ENCODE data around the gene MBTPS2. TPM values are rescaled to one million over a fixed set of nuclear protein-coding genes. Genes with fewer than 3 reads are reported as not detected.

Gene MBTPS2
- polyA plus RNA-seq, 3 donors = 2.0 to 7.4 (median 4.6) TPM

GRCh38 chrX:21821875-21822274 lies 17.5 kb upstream of the MBTPS2 start:
- Histone ChIP-seq H3K27me3 (ENCODE audit: control insufficient read depth in 2 of 2, insufficient read depth in 2 of 2, low read length in 2 of 2) (no peaks in the 10 kb centered on the region), H2AFZ (ENCODE audit: insufficient read depth, low read depth, low read length, poor library complexity, severe bottlenecking) (no peak overlapping the region), H3K79me2 (ENCODE audit: insufficient read depth, low read length) (no peaks in the 10 kb centered on the region), H3K9me3 (replicated peaks in 1 of 2; ENCODE audit: control insufficient read depth in 1 of 2, insufficient read depth in 1 of 2, low read length in 2 of 2) (no peaks in the 10 kb centered on the region), H3K4me2 (replicated peaks; ENCODE audit: extremely low read depth, low read length, poor library complexity, severe bottlenecking) (no peak overlapping the region), H3K9ac (ENCODE audit: insufficient read depth, low read length, poor library complexity, severe bottlenecking) (no peak overlapping the region), H3K27ac (ENCODE audit: low read depth in 1 of 2, low read length in 2 of 2) (no peak overlapping the region), H3K36me3 (replicated peaks in 1 of 2; ENCODE audit: control insufficient read depth in 1 of 2, insufficient read depth in 2 of 2, low read length in 2 of 2) (no peaks in the 10 kb centered on the region), H3K4me3 (replicated peaks in 1 of 3; ENCODE audit: low read depth in 2 of 3, low read length in 3 of 3) (no peak overlapping the region), H3K4me1 (ENCODE audit: control insufficient read depth in 1 of 2, insufficient read depth in 2 of 2, low read length in 2 of 2) (no peaks in the 10 kb centered on the region), H4K20me1 (ENCODE audit: insufficient read depth, low read length) (no peaks in the 10 kb centered on the region)
- intact Hi-C loops (cut with micrococcal nuclease) = no loop called here
- peaks cover 0 to 7% (median 2%) of the 10 kb centered on the region in 7 donors for H3K9me3 Mint-ChIP-seq
- no peaks in the 10 kb centered on the region for H3K36me3 Mint-ChIP-seq
- H3K27me3 Mint-ChIP-seq (ENCODE audit: low read depth in 3 of 3) = peaks cover 0 to 5% (median 2%) of the 10 kb centered on the region in 3 donors
- no CpG with 5 or more reads among the region's 3 CpGs for WGBS (ENCODE audit: insufficient coverage)
- no peak overlapping the region for H3K4me3 Mint-ChIP-seq
- no peaks in the 10 kb centered on the region for H3K4me1 Mint-ChIP-seq
- no peak for DNase-seq
- TF ChIP-seq CTCF (IDR thresholded peaks at IDR 0.05) = no peak
- H3K27ac Mint-ChIP-seq = no peak overlapping the region

- no peak for DNase-seq
- Histone ChIP-seq H3K4me2 (replicated peaks; ENCODE audit: extremely low read depth, low read length, poor library complexity, severe bottlenecking) (no peak overlapping the region), H3K9me3 (replicated peaks in 1 of 2; ENCODE audit: control insufficient read depth in 1 of 2, insufficient read depth in 1 of 2, low read length in 2 of 2) (no peaks in the 10 kb centered on the region), H3K79me2 (ENCODE audit: insufficient read depth, low read length) (no peaks in the 10 kb centered on the region), H3K27ac (ENCODE audit: low read depth in 1 of 2, low read length in 2 of 2) (no peak overlapping the region), H3K36me3 (replicated peaks in 1 of 2; ENCODE audit: control insufficient read depth in 1 of 2, insufficient read depth in 2 of 2, low read length in 2 of 2) (no peaks in the 10 kb centered on the region), H2AFZ (ENCODE audit: insufficient read depth, low read depth, low read length, poor library complexity, severe bottlenecking) (no peak overlapping the region), H3K4me1 (ENCODE audit: control insufficient read depth in 1 of 2, insufficient read depth in 2 of 2, low read length in 2 of 2) (no peaks in the 10 kb centered on the region), H4K20me1 (ENCODE audit: insufficient read depth, low read length) (no peaks in the 10 kb centered on the region), H3K27me3 (ENCODE audit: control insufficient read depth in 2 of 2, insufficient read depth in 2 of 2, low read length in 2 of 2) (no peaks in the 10 kb centered on the region), H3K4me3 (replicated peaks in 1 of 3; ENCODE audit: low read depth in 2 of 3, low read length in 3 of 3) (no peak overlapping the region), H3K9ac (ENCODE audit: insufficient read depth, low read length, poor library complexity, severe bottlenecking) (no peak overlapping the region)
- H3K4me1 Mint-ChIP-seq = no peaks in the 10 kb centered on the region
- no peaks in the 10 kb centered on the region for H3K9me3 Mint-ChIP-seq
- H3K36me3 Mint-ChIP-seq = no peaks in the 10 kb centered on the region
- no CpG with 5 or more reads among the region's 2 CpGs for WGBS (ENCODE audit: insufficient coverage)
- no peak overlapping the region for H3K27ac Mint-ChIP-seq
- H3K27me3 Mint-ChIP-seq (ENCODE audit: low read depth in 3 of 3) = peaks cover 0 to 6% (median 2%) of the 10 kb centered on the region in 3 donors
- no peak overlapping the region for H3K4me3 Mint-ChIP-seq
- intact Hi-C loops (cut with micrococcal nuclease) = no loop called here
- no peak for TF ChIP-seq CTCF (IDR thresholded peaks at IDR 0.05)
Observed at GRCh38 chrX:21831496-21831895, 7.9 kb upstream of the MBTPS2 start.
